Mucosa of stomach (tissue), 1 donor: ENCODE results near the gene TCTN1.
A peak's percentile ranks its signal among the peaks of the same experiment; 100 is the strongest.
"Not testable (repeated sequence)": the region's sequence is repeated elsewhere in the genome, so short reads cannot be mapped to it uniquely, and the experiment has no call there.

Experiments used
- H3K27me3 ChIP-seq: one replicate; pipeline ENCODE4 v1.7.0; 2013; ENCODE audit warnings: mild to moderate bottlenecking, low read length; ENCODE audit not compliant: control insufficient read depth, insufficient read depth
- H3K36me3 ChIP-seq: one replicate; pipeline ENCODE4 v1.7.0; 2013; ENCODE audit warnings: low read length; ENCODE audit not compliant: control insufficient read depth, insufficient read depth
- H3K4me1 ChIP-seq: one replicate; pipeline ENCODE4 v1.7.0; 2013; ENCODE audit warnings: mild to moderate bottlenecking, low read length; ENCODE audit not compliant: control insufficient read depth, insufficient read depth
- H3K4me3 ChIP-seq: one replicate; pipeline ENCODE4 v1.7.0; 2013; ENCODE audit warnings: low read length
- H3K9ac ChIP-seq: one replicate; pipeline ENCODE4 v1.7.0; 2013; ENCODE audit warnings: mild to moderate bottlenecking, low read length, moderate library complexity
- H3K9me3 ChIP-seq: one replicate; pipeline ENCODE4 v1.7.0; 2013; ENCODE audit warnings: mild to moderate bottlenecking, low read length, moderate library complexity; ENCODE audit not compliant: control insufficient read depth
- donor health status: Pancreatic carcinoma.

The TCTN1 gene

GRCh38 chr12:110577864-110578693 is 35.9 kb upstream of the TCTN1 start:
- peak overlapping the region; percentile 64 for H3K9ac ChIP-seq
- peak overlapping the region; percentile 3 for H3K4me3 ChIP-seq
- no peaks in the 10 kb centered on the region for H3K27me3 ChIP-seq
- H3K36me3 ChIP-seq: no peaks in the 10 kb centered on the region
- no peaks in the 10 kb centered on the region for H3K9me3 ChIP-seq
- H3K4me1 ChIP-seq: peaks cover 46% of the 10 kb centered on the region

- Histone ChIP-seq H3K27me3 (no peaks in the 10 kb centered on the region), H3K36me3 (no peaks in the 10 kb centered on the region), H3K9ac (peak overlapping the region; percentile 64), H3K4me3 (no peak overlapping the region), H3K9me3 (no peaks in the 10 kb centered on the region), H3K4me1 (peaks cover 50% of the 10 kb centered on the region)
Measured at GRCh38 chr12:110578694-110579534, 35.0 kb upstream of the TCTN1 start.

GRCh38 chr12:110579535-110580253 is 34.2 kb upstream of the TCTN1 start:
- no peaks in the 10 kb centered on the region for H3K27me3 ChIP-seq
- peaks cover 46% of the 10 kb centered on the region for H3K4me1 ChIP-seq
- no peak overlapping the region for H3K4me3 ChIP-seq
- no peaks in the 10 kb centered on the region for H3K36me3 ChIP-seq
- H3K9ac ChIP-seq: no peak overlapping the region
- no peaks in the 10 kb centered on the region for H3K9me3 ChIP-seq

DNA sequence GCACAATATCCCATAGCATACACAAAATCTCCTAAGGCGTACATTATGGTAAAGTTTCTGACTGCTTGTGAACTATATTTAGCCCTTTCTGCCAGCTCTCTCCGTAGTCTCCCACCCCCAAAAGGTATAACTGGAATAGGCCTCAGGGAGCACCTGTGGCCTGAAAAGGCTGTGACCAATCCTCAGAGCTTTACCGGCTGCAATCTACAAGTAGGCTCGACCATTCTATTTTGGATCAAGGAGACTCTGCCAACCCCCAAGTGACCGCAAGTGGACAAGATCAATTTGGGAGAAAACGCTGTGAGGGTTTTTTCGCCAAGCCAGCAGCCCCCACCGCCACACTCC is 32.0 kb upstream of the TCTN1 start:
- peaks cover 38% of the 10 kb centered on the region for H3K4me1 ChIP-seq
- no peaks in the 10 kb centered on the region for H3K27me3 ChIP-seq
- no peaks in the 10 kb centered on the region for H3K36me3 ChIP-seq
- no peaks in the 10 kb centered on the region for H3K9me3 ChIP-seq
- H3K9ac ChIP-seq: peak overlapping the region; percentile 82
- peak overlapping the region; percentile 43 for H3K4me3 ChIP-seq

DNA sequence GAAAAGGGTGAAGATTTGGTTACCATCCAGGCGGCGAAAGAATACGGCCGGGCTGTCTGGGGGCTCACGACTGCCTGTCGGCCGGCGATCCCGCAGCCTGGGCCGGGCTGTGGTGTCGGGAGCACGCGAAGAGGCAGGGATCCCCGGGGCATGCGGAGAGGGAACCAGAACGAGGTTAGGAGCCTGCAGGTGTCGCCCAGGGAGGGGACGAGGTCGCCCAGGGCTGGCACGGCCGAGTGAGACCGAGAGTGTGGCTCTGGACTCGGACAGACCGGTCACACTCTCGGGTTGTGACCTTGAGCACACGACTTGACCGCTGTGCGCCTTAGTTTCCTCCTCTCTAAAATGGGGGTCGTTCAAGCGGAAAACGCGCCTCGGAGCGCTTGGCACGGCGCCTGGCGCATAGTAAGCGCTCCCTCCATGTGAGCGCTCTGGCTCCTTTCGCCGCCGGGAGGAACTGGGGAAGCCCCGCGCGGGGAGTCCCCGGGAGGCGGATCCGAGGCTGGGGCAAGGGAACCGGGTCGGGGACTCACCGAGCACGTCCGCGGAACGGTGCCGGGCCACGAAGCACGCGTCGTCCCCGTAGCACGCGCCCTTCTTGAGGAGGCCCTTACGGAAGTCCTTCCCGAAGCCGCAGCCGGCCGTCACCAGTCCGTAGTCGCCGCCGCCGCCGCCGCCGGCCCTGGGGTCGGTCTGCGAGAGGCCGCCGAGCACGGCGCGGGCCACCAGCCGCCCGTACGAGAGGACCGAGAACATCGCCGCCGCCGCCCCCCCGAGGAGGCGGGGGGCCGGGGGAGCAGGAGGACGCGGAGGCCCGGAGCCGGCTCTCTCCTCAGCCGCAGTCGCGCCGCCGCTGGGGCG is 31.4 kb upstream of the TCTN1 start:
- H3K4me3 ChIP-seq: peak overlapping the region; percentile 43
- peak overlapping the region; percentile 82 for H3K9ac ChIP-seq
- no peaks in the 10 kb centered on the region for H3K36me3 ChIP-seq
- H3K4me1 ChIP-seq: peaks cover 34% of the 10 kb centered on the region
- no peaks in the 10 kb centered on the region for H3K9me3 ChIP-seq
- no peaks in the 10 kb centered on the region for H3K27me3 ChIP-seq

GRCh38 chr12:110583137-110584059 is 30.5 kb upstream of the TCTN1 start, which contains the start of gene PPTC7:
PPTC7 (minus strand) TSS chr12:110583318; CDS start chr12:110583031, 287 bp downstream.
- Histone ChIP-seq H3K9me3 (no peaks in the 10 kb centered on the region), H3K4me3 (peak within 1 kb of the TSS; percentile 43), H3K9ac (peak within 1 kb of the TSS; percentile 82), H3K36me3 (no peaks in the 10 kb centered on the region), H3K4me1 (peaks cover 26% of the 10 kb centered on the region), H3K27me3 (no peaks in the 10 kb centered on the region)

- Histone ChIP-seq H3K4me3 (no peak overlapping the region), H3K27me3 (no peaks in the 10 kb centered on the region), H3K9me3 (no peaks in the 10 kb centered on the region), H3K4me1 (peaks cover 17% of the 10 kb centered on the region), H3K9ac (no peak overlapping the region), H3K36me3 (no peaks in the 10 kb centered on the region)
Measured at GRCh38 chr12:110585231-110585799, 28.6 kb upstream of the TCTN1 start.

DNA sequence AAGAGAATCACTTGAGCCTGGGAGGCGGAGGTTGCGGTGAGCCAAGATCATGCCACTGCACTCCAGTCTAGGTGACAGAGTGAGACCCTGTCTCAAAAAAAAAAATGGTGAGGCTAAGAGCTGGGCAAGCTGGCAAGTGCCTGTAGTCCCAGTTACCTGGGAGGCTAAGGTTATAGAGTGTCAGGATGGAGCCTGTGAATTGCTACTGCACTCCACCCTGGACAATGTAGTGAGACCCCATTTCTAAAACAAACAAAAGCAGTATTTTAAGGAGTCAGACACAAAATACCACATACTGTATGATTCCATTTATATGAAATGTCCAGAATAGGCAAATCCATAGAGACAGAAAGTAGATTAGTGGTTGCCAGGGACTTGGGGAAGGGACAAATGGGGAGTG is 26.8 kb upstream of the TCTN1 start:
- H3K27me3 ChIP-seq, H3K4me3 ChIP-seq, H3K9ac ChIP-seq, H3K9me3 ChIP-seq, H3K36me3 ChIP-seq: not testable (repeated sequence)
- H3K4me1 ChIP-seq: peaks cover 22% of the 10 kb centered on the region

- H3K4me1 ChIP-seq: peaks cover 22% of the 10 kb centered on the region
- no peak overlapping the region for H3K9ac ChIP-seq
- H3K4me3 ChIP-seq: no peak overlapping the region
- no peaks in the 10 kb centered on the region for H3K36me3 ChIP-seq
- no peaks in the 10 kb centered on the region for H3K9me3 ChIP-seq
- no peaks in the 10 kb centered on the region for H3K27me3 ChIP-seq
Measured at GRCh38 chr12:110590059-110590458, 23.9 kb upstream of the TCTN1 start.

- Histone ChIP-seq H3K36me3 (no peaks in the 10 kb centered on the region), H3K4me3 (no peak overlapping the region), H3K9ac (peak overlapping the region; percentile 1), H3K9me3 (no peaks in the 10 kb centered on the region), H3K27me3 (no peaks in the 10 kb centered on the region), H3K4me1 (peaks cover 22% of the 10 kb centered on the region)
Measured at GRCh38 chr12:110590806-110591326, 23.1 kb upstream of the TCTN1 start.
